Measurements from ENCODE around the gene KRT82.
A peak's percentile ranks its signal among the peaks of the same experiment; 100 is the strongest.

Gene KRT82

DNA sequence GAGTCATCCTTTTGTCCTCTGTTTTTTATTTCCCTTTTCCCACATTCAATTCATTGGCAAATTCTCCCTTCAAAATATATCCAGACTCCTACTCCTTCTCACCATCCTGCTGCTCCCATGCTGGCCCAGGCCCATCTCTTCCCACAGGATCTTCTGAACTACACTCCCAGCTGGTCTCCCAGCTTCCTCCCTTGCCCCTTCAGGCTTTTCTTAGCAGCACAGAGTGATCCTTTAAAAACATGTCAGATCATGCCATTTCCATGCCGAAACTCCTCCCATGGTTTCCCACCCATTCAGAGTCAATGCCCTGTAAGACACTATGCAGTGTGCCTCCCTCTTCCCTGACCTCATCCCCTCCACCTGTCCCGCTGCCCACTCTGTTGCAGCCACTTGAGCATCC lies 18.3 kb downstream of the KRT82 start:
- H3K4me3 ChIP-seq (ENCODE audit: low read length): no peak overlapping the region
- no peak for TF ChIP-seq CTCF (IDR thresholded peaks at IDR 0.05; ENCODE audit: insufficient read depth, low read depth, low read length, missing control alignments)
- DNase-seq (ENCODE audit: low read depth): peak; percentile 69

DNA sequence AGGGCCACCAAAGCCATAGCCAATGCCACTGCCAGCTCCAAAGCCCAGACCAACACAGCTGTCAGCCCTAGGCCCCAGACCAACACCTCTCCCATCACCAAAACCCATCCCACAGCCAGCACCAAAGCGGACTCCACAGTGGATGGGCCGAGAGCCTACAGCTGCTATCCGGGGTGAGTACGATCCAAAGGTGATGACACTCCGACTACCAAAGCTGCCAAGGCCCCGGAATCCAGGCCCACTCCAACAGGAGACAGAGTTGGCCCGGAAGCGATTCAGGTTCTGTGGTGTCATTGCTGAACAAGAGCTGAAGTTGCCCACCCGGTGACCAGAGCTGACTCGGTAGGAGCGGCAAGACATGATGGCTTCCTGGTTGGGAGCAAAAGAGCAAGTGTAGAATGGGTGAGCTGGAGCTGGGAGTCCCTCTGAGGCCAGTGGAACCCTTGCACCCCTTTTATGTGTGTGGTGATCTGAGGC lies 20.9 kb downstream of the KRT82 start, which contains the start of gene KRT84:
KRT84 (minus strand) TSS at position 427 of the 477 bp plus-strand sequence; CDS start at position 360, 67 bp downstream.
- H3K4me3 ChIP-seq (ENCODE audit: low read length): no peak within 1 kb of the TSS
- TF ChIP-seq CTCF (IDR thresholded peaks at IDR 0.05; ENCODE audit: insufficient read depth, low read depth, low read length, missing control alignments): no peak
- DNase-seq (ENCODE audit: low read depth): no peak

- TF ChIP-seq CTCF (IDR thresholded peaks at IDR 0.05; ENCODE audit: insufficient read depth, low read depth, low read length, missing control alignments): no peak
- DNase-seq (ENCODE audit: low read depth): no peak
- no peak overlapping the region for H3K4me3 ChIP-seq (ENCODE audit: low read length)
Measured at GRCh38 chr12:52383331-52383730, 22.8 kb downstream of the KRT82 start.

DNA sequence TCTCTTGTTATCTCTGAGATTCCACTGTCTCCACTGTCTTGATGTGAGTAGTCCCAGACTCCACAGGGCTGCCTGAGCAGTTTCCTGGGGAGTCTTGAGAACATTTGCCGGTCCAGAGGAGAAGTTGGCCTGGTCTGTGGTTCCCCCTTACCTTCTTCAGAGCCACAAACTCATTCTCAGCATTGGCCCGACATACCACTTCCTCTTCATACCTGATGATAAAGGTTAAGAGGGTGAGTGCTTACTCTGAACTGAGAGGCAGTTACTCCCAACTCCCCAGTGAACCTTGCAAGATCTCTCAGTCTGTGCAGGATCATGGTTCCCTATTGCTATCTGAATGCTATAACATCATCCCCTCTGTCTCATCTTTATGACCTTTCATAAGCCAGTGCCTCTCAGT lies 23.3 kb downstream of the KRT82 start:
- H3K4me3 ChIP-seq (ENCODE audit: low read length): no peak overlapping the region
- no peak for DNase-seq (ENCODE audit: low read depth)
- TF ChIP-seq CTCF (IDR thresholded peaks at IDR 0.05; ENCODE audit: insufficient read depth, low read depth, low read length, missing control alignments): no peak

DNA sequence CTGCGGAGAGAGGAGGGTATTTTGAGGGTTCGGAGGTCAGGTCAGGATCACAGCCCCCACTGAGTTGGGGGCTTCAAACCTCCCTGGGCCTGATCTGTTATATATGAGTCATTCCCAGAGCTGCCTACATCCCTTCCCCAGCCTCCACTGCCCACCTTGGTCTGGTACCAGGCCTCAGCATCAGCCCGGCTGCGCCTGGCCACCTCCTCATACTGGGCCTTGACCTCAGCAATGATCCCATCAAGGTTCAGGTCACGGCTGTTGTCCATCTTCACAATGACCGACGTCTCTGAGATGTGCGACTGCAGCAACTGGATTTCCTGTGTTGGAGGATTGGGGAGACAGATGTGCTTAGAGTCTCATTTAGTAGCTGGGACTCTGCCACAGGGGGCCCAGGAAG lies 24.9 kb downstream of the KRT82 start:
- no peak for DNase-seq (ENCODE audit: low read depth)
- no peak overlapping the region for H3K4me3 ChIP-seq (ENCODE audit: low read length)
- TF ChIP-seq CTCF (IDR thresholded peaks at IDR 0.05; ENCODE audit: insufficient read depth, low read depth, low read length, missing control alignments): no peak

DNA sequence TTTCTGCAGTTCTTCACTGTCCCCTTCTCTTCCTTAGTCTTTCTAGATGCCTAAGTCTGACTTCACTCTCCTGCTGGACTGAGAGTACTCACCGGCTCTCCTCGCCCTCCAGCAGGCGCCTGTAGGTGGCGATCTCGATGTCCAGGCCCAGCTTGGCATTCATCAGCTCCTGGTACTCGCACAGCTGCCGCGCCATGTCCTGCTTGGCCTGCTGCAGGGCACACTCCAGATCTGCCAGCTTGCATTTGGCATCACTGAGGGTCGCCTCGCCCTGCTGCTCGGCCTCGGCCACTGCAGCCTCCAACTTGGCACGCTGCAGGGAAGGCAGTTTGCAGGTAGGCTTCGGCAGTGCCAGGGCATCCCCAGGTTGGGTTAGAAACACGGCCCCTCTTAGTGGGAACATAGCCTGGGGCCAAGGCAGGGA lies 25.9 kb downstream of the KRT82 start:
- TF ChIP-seq CTCF (IDR thresholded peaks at IDR 0.05; ENCODE audit: insufficient read depth, low read depth, low read length, missing control alignments): peak; percentile 77
- peak; percentile 64 for DNase-seq (ENCODE audit: low read depth)
- H3K4me3 ChIP-seq (ENCODE audit: low read length): no peak overlapping the region

GRCh38 chr12:52379536-52379935 lies 26.6 kb downstream of the KRT82 start:
- no peak for TF ChIP-seq CTCF (IDR thresholded peaks at IDR 0.05; ENCODE audit: insufficient read depth, low read depth, low read length, missing control alignments)
- no peak for DNase-seq (ENCODE audit: low read depth)

More at GRCh38 chr12:52379536-52379935, 26.6 kb downstream of the KRT82 start:
- H3K4me3 ChIP-seq (ENCODE audit: low read length): no peak overlapping the region
